ENCODE measurements around the gene NUP153.
"Not testable (repeated sequence)": the region's sequence is repeated elsewhere in the genome, so short reads cannot be mapped to it uniquely, and the experiment has no call there.

Gene NUP153

GRCh38 chr6:17601386-17601703 is 105.4 kb downstream of the NUP153 start:
- DNase-seq (ENCODE audit: low spot score): peak; percentile 17

- DNase-seq (ENCODE audit: low spot score): peak; percentile 56
Observed at GRCh38 chr6:17600527-17601385, 106.0 kb downstream of the NUP153 start.

GRCh38 chr6:17599877-17600526 is 106.7 kb downstream of the NUP153 start, which contains the start of gene FAM8A1:
Gene FAM8A1 (plus strand): TSS chr6:17600302. CDS start chr6:17600410, 108 bp downstream.
- DNase-seq (ENCODE audit: low spot score): peak; percentile 97

- DNase-seq (ENCODE audit: low spot score): no peak
Observed at GRCh38 chr6:17596085-17596484, 110.6 kb downstream of the NUP153 start.

GRCh38 chr6:17593246-17593645 is 113.5 kb downstream of the NUP153 start:
- DNase-seq (ENCODE audit: low spot score): no peak

GRCh38 chr6:17591287-17591686 is 115.4 kb downstream of the NUP153 start:
- no peak for DNase-seq (ENCODE audit: low spot score)

- DNase-seq (ENCODE audit: low spot score): peak; percentile 85
Observed at GRCh38 chr6:17589406-17590096, 117.2 kb downstream of the NUP153 start.

GRCh38 chr6:17588011-17588410 is 118.7 kb downstream of the NUP153 start:
- DNase-seq (ENCODE audit: low spot score): no peak

- not testable (repeated sequence) for DNase-seq (ENCODE audit: low spot score)
Observed at GRCh38 chr6:17586623-17587022, 120.1 kb downstream of the NUP153 start.

- no peak for DNase-seq (ENCODE audit: low spot score)
Observed at GRCh38 chr6:17585766-17586490, 120.8 kb downstream of the NUP153 start.

GRCh38 chr6:17584241-17584803 is 122.4 kb downstream of the NUP153 start:
- peak; percentile 75 for DNase-seq (ENCODE audit: low spot score)

- DNase-seq (ENCODE audit: low spot score): peak; percentile 42
Observed at GRCh38 chr6:17583811-17584210, 122.9 kb downstream of the NUP153 start.

GRCh38 chr6:17581282-17581681 is 125.4 kb downstream of the NUP153 start:
- not testable (repeated sequence) for DNase-seq (ENCODE audit: low spot score)

GRCh38 chr6:17580518-17581048 is 126.1 kb downstream of the NUP153 start:
- DNase-seq (ENCODE audit: low spot score): peak; percentile 55

- no peak for DNase-seq (ENCODE audit: low spot score)
Observed at GRCh38 chr6:17577059-17577458, 129.7 kb downstream of the NUP153 start.

- peak; percentile 86 for DNase-seq (ENCODE audit: low spot score)
Observed at GRCh38 chr6:17574866-17575560, 131.7 kb downstream of the NUP153 start.

- no peak for DNase-seq (ENCODE audit: low spot score)
Observed at GRCh38 chr6:17565399-17565798, 141.3 kb downstream of the NUP153 start.

Data from GM03348 (cell line).